ENCODE data around the gene CA5A. TPM values are rescaled to one million over a fixed set of nuclear protein-coding genes. Genes with fewer than 3 reads are reported as not detected.

Gene CA5A
- total and polyA plus RNA-seq, 2 of the 13 experiments (the other 11 are each of a cell fraction or from before 2014, with no cell fraction given) = 66.8 to 106 TPM

- TF ChIP-seq, protein P1, sequence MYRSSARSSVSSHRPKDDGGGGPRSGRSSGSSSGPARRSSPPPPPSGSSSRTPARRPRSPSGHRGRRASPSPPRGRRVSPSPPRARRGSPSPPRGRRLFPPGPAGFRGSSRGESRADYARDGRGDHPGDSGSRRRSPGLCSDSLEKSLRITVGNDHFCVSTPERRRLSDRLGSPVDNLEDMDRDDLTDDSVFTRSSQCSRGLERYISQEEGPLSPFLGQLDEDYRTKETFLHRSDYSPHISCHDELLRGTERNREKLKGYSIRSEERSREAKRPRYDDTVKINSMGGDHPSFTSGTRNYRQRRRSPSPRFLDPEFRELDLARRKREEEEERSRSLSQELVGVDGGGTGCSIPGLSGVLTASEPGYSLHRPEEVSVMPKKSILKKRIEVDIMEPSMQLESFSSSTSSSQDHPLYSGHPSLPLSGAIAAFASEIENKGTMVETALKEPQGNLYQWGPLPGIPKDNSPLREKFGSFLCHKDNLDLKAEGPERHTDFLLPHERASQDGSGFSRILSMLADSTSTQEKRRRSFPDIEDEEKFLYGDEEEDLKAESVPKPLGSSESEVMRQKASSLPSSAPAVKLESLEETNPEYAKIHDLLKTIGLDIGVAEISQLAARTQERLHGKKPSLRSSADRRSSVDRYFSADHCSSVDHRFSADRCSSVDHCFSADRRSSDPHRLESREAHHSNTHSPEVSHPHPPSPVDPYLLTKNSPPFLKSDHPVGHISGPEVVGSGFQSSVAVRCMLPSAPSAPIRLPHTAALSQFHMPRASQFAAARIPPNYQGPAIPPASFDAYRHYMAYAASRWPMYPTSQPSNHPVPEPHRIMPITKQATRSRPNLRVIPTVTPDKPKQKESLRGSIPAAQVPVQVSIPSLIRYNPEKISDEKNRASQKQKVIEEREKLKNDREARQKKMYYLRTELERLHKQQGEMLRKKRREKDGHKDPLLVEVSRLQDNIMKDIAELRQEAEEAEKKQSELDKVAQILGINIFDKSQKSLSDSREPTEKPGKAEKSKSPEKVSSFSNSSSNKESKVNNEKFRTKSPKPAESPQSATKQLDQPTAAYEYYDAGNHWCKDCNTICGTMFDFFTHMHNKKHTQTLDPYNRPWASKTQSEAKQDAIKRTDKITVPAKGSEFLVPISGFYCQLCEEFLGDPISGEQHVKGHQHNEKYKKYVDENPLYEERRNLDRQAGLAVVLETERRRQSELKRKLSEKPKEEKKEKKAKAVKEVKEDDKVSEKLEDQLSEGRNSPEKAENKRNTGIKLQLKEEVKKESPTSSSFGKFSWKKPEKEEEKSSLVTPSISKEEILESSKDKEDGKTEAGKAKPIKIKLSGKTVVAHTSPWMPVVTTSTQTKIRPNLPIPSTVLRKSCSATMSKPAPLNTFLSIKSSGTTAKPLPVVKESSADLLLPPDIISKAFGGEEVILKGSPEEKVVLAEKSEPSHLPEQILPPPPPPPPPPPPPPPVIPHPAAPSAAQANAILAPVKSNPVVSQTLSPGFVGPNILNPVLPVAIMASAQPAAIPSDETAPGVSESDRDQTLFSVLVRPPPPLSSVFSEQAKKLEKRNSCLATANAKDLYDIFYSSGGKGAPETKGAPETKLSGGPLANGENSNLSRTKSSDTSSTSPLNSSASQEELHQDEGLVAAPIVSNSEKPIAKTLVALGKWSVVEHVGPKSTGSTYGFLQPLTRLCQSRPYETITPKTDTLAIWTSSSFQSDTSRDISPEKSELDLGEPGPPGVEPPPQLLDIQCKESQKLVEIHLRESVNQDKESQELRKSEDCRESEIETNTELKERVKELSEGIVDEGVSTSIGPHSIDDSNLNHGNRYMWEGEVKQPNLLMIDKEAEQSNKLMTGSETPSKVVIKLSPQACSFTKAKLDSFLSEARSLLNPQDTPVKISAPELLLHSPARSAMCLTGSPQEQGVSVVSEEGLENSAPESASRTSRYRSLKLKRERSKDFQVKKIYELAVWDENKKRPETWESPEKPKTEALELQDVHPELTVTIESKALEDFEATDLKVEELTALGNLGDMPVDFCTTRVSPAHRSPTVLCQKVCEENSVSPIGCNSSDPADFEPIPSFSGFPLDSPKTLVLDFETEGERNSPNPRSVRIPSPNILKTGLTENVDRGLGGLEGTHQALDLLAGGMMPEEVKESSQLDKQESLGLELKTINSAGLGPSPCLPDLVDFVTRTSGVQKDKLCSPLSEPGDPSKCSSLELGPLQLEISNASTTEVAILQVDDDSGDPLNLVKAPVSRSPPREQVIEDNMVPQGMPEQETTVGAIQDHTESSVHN (CRISPR knock-in tag; IDR thresholded peaks at IDR 0.05) = no peak
- peak; percentile 75; the same call in 1 of the 2 replicates for TF ChIP-seq ZFP82 (CRISPR knock-in tag; IDR thresholded peaks at IDR 0.05; ENCODE audit: borderline replicate concordance)
- TF ChIP-seq ZNF484 (CRISPR knock-in tag; IDR thresholded peaks at IDR 0.05; ENCODE audit: borderline replicate concordance, low read depth) = no peak
- no peak for TF ChIP-seq SMAD1 (CRISPR knock-in tag; IDR thresholded peaks at IDR 0.05; ENCODE audit: borderline replicate concordance, low read depth)
- no peak for TF ChIP-seq ZNF567 (CRISPR knock-in tag; IDR thresholded peaks at IDR 0.05; ENCODE audit: borderline replicate concordance)
- TF ChIP-seq MYC (CRISPR knock-in tag; IDR thresholded peaks at IDR 0.05; ENCODE audit: borderline replicate concordance) = peak; percentile 62; the same call in 1 of the 2 replicates
- no peak for TF ChIP-seq ZNF44 (CRISPR knock-in tag; IDR thresholded peaks at IDR 0.05)
- TF ChIP-seq, protein P2, sequence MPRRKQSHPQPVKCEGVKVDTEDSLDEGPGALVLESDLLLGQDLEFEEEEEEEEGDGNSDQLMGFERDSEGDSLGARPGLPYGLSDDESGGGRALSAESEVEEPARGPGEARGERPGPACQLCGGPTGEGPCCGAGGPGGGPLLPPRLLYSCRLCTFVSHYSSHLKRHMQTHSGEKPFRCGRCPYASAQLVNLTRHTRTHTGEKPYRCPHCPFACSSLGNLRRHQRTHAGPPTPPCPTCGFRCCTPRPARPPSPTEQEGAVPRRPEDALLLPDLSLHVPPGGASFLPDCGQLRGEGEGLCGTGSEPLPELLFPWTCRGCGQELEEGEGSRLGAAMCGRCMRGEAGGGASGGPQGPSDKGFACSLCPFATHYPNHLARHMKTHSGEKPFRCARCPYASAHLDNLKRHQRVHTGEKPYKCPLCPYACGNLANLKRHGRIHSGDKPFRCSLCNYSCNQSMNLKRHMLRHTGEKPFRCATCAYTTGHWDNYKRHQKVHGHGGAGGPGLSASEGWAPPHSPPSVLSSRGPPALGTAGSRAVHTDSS (CRISPR knock-in tag; conservative IDR thresholded peaks at IDR 0.05) = no peak
- no peak; the same call in 1 of the 2 replicates for TF ChIP-seq MLX (CRISPR knock-in tag; IDR thresholded peaks at IDR 0.05)
- peak; percentile 64; the same call in 1 of the 2 replicates for TF ChIP-seq ZNF557 (CRISPR knock-in tag; IDR thresholded peaks at IDR 0.05)
- TF ChIP-seq, protein P3, sequence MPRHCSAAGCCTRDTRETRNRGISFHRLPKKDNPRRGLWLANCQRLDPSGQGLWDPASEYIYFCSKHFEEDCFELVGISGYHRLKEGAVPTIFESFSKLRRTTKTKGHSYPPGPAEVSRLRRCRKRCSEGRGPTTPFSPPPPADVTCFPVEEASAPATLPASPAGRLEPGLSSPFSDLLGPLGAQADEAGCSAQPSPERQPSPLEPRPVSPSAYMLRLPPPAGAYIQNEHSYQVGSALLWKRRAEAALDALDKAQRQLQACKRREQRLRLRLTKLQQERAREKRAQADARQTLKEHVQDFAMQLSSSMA (CRISPR knock-in tag; IDR thresholded peaks at IDR 0.05) = no peak
- TF ChIP-seq, protein P4, sequence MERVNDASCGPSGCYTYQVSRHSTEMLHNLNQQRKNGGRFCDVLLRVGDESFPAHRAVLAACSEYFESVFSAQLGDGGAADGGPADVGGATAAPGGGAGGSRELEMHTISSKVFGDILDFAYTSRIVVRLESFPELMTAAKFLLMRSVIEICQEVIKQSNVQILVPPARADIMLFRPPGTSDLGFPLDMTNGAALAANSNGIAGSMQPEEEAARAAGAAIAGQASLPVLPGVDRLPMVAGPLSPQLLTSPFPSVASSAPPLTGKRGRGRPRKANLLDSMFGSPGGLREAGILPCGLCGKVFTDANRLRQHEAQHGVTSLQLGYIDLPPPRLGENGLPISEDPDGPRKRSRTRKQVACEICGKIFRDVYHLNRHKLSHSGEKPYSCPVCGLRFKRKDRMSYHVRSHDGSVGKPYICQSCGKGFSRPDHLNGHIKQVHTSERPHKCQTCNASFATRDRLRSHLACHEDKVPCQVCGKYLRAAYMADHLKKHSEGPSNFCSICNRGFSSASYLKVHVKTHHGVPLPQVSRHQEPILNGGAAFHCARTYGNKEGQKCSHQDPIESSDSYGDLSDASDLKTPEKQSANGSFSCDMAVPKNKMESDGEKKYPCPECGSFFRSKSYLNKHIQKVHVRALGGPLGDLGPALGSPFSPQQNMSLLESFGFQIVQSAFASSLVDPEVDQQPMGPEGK (CRISPR knock-in tag; IDR thresholded peaks at IDR 0.05) = peak; percentile 65
- TF ChIP-seq ZNF883 (CRISPR knock-in tag; IDR thresholded peaks at IDR 0.05; ENCODE audit: not compliant biosample characterization) = no peak
Measured at GRCh38 chr16:87855852-87856715, 80.2 kb downstream of the CA5A start (continued).
